Gastrocnemius medialis (tissue), 4 donors: ENCODE measurements around the gene KLHL29.

ENCODE experiments used
- CTCF ChIP-seq, 5 experiments: fragments of 450-650 bp in 3 of 5; fragments of 200-600 bp in 2 of 5; sonication (generic) in 2 of 5; IDR thresholded peaks in 4 of 5; conservative IDR thresholded peaks in 1 of 5; 1 replicate in 4 of 5; 2 replicates in 1 of 5; pipeline ENCODE4 v1.5.1; 2016 to 2019; ENCODE audit warnings: antibody characterized with exemption in 5 of 5, mild to moderate bottlenecking in 3 of 5, moderate library complexity in 3 of 5
- POLR2A ChIP-seq, 2 donors: fragments of 450-650 bp; IDR thresholded peaks; one replicate each; pipeline ENCODE4 v1.6.1; 2017; ENCODE audit warnings: antibody characterized with exemption in 2 of 2, mild to moderate bottlenecking in 2 of 2, moderate library complexity in 2 of 2

- TF ChIP-seq CTCF (IDR thresholded peaks at IDR 0.05 in 4 of 5, conservative IDR thresholded peaks at IDR 0.05 in 1 of 5) (no peak), POLR2A (IDR thresholded peaks at IDR 0.05) (peak; percentile 32 to 46)
Observed at GRCh38 chr2:23602116-23602515, 217.1 kb downstream of the KLHL29 start.
